Endodermal cell (in vitro differentiated cells): ENCODE measurements around the gene YIPF1. TPM values are rescaled to one million over a fixed set of nuclear protein-coding genes. Genes with fewer than 3 reads are reported as not detected.

Experiments
- DNase-seq: peaks from one replicate; pipeline ENCODE4 v3.0.0-alpha.2; 2017
- H3K27ac ChIP-seq: 2 replicates; pipeline ENCODE4 v1.5.1; 2013; ENCODE audit warnings: mild to moderate bottlenecking, low read depth, low read length, moderate library complexity
- H3K27me3 ChIP-seq: 2 replicates; pipeline ENCODE4 v1.6.1; 2013; ENCODE audit warnings: mild to moderate bottlenecking, low read length, moderate library complexity; ENCODE audit not compliant: insufficient read depth, control insufficient read depth, poor library complexity, severe bottlenecking
- H3K36me3 ChIP-seq: 2 replicates; pipeline ENCODE4 v1.7.0; 2013; ENCODE audit warnings: mild to moderate bottlenecking, low read length, moderate library complexity; ENCODE audit not compliant: control insufficient read depth, insufficient read depth
- H3K4me1 ChIP-seq: one replicate; pipeline ENCODE4 v1.7.0; 2013; ENCODE audit warnings: low read length; ENCODE audit not compliant: control insufficient read depth, insufficient read depth
- H3K4me3 ChIP-seq: 2 replicates; pipeline ENCODE4 v1.5.1; 2013; ENCODE audit warnings: mild to moderate bottlenecking, low read length, moderate library complexity
- H3K9ac ChIP-seq: 2 replicates; pipeline ENCODE4 v1.6.1; 2013; ENCODE audit warnings: mild to moderate bottlenecking, low read length, moderate library complexity; ENCODE audit not compliant: poor library complexity, severe bottlenecking; ENCODE audit errors: extremely low read depth
- H3K9me3 ChIP-seq: 2 replicates; pipeline ENCODE4 v1.6.1; 2013; ENCODE audit warnings: mild to moderate bottlenecking, low read length, moderate library complexity; ENCODE audit not compliant: control insufficient read depth
- H3K27ac Mint-ChIP-seq: 2 replicates; pipeline ENCODE4 v1.8.0; 2020; ENCODE audit warnings: mixed read lengths
- H3K27me3 Mint-ChIP-seq: 2 replicates; pipeline ENCODE4 v1.8.0; 2021; ENCODE audit warnings: mild to moderate bottlenecking, mixed read lengths; ENCODE audit not compliant: insufficient read depth
- H3K36me3 Mint-ChIP-seq: 2 replicates; pipeline ENCODE4 v1.8.0; 2020; ENCODE audit warnings: low read depth, mixed read lengths
- H3K4me1 Mint-ChIP-seq: 2 replicates; pipeline ENCODE4 v1.8.0; 2020; ENCODE audit warnings: mixed read lengths
- H3K4me3 Mint-ChIP-seq: 2 replicates; pipeline ENCODE4 v1.8.0; 2020; ENCODE audit warnings: mild to moderate bottlenecking, moderate library complexity, mixed read lengths
- H3K9me3 Mint-ChIP-seq: 2 replicates; pipeline ENCODE4 v1.8.0; 2020; ENCODE audit warnings: mild to moderate bottlenecking, mixed read lengths
- WGBS, 2 experiments: methylation state at CpG; one replicate each; pipeline versions ENCODE4 v1.1.5 to v1.1.7; 2013; ENCODE audit warnings: missing lambda C conversion rate in 2 of 2, mixed read lengths in 1 of 2; ENCODE audit not compliant: insufficient coverage in 1 of 2, insufficient read length in 1 of 2; 5-methylcytosine and 5-hydroxymethylcytosine counted together
- total RNA-seq, 2 donors: library from RNA; stranded (reverse); fragmentation: NEBNext Ultra II Directional in 1 of 2; extraction: Animal tissue kit (Norgen Biotek cat#: 25700) in 1 of 2; gene quantifications; 2 replicates in 1 of 2; 3 replicates in 1 of 2; pipeline ENCODE4 v1.2.1, GENCODE V29; 2021
- TF ChIP-seq, protein P1 (sequence below): fragments of 200-600 bp; sonication (generic); conservative IDR thresholded peaks from 2 replicates; pipeline ENCODE4 v1.5.0; 2021; ENCODE audit warnings: antibody characterized with exemption, mild to moderate bottlenecking

YIPF1 gene
- total RNA-seq, 2 donors from 2014 or later = 32.7 to 32.8 TPM

DNA sequence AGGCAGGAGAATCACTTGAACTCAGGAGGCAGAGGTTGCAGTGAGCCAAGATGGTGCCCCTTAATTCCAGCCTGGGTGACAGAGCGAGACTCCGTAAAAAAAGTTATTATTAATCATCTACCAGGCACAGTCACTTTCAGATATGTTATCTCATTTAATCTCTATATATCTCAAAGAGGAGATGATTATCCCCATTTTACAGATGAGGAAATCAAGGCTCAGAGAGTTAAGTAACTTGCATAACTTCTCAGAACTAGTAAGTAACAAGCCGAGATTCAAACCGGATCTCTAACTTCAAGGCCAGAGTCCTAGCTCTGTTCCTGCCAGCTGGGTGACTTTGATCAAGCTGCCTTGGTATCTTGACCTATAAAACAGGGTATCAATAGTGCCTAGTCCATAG, 21.8 kb upstream of the YIPF1 start:
- no peak overlapping the region for H3K4me3 ChIP-seq
- H3K4me1 Mint-ChIP-seq = no peaks in the 10 kb centered on the region
- H3K27ac ChIP-seq = no peak overlapping the region
- H3K4me3 Mint-ChIP-seq = no peak overlapping the region
- no peaks in the 10 kb centered on the region for H3K36me3 Mint-ChIP-seq
- 91 to 97% methylated on average over 2 to 4 of the region's 4 CpGs for WGBS, 2 experiments
- no peak overlapping the region for H3K9ac ChIP-seq
- TF ChIP-seq, protein P1, sequence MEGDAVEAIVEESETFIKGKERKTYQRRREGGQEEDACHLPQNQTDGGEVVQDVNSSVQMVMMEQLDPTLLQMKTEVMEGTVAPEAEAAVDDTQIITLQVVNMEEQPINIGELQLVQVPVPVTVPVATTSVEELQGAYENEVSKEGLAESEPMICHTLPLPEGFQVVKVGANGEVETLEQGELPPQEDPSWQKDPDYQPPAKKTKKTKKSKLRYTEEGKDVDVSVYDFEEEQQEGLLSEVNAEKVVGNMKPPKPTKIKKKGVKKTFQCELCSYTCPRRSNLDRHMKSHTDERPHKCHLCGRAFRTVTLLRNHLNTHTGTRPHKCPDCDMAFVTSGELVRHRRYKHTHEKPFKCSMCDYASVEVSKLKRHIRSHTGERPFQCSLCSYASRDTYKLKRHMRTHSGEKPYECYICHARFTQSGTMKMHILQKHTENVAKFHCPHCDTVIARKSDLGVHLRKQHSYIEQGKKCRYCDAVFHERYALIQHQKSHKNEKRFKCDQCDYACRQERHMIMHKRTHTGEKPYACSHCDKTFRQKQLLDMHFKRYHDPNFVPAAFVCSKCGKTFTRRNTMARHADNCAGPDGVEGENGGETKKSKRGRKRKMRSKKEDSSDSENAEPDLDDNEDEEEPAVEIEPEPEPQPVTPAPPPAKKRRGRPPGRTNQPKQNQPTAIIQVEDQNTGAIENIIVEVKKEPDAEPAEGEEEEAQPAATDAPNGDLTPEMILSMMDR = no peak
- no peak overlapping the region for H3K27ac Mint-ChIP-seq
- H3K27me3 Mint-ChIP-seq = no peaks in the 10 kb centered on the region
- H3K4me1 ChIP-seq = peaks cover 5% of the 10 kb centered on the region
- DNase-seq = no peak
- no peaks in the 10 kb centered on the region for H3K27me3 ChIP-seq
- H3K36me3 ChIP-seq = no peaks in the 10 kb centered on the region
- no peaks in the 10 kb centered on the region for H3K9me3 ChIP-seq
- no peaks in the 10 kb centered on the region for H3K9me3 Mint-ChIP-seq

GRCh38 chr1:53909946-53910345, 20.3 kb upstream of the YIPF1 start:
- TF ChIP-seq, protein P1 = no peak
- Mint-ChIP-seq H3K36me3 (no peaks in the 10 kb centered on the region), H3K9me3 (no peaks in the 10 kb centered on the region), H3K4me3 (no peak overlapping the region), H3K27ac (no peak overlapping the region), H3K27me3 (no peaks in the 10 kb centered on the region), H3K4me1 (no peaks in the 10 kb centered on the region)
- Histone ChIP-seq H3K27me3 (no peaks in the 10 kb centered on the region), H3K36me3 (no peaks in the 10 kb centered on the region), H3K4me3 (no peak overlapping the region), H3K9ac (no peak overlapping the region), H3K27ac (no peak overlapping the region), H3K4me1 (peaks cover 5% of the 10 kb centered on the region), H3K9me3 (no peaks in the 10 kb centered on the region)
- WGBS, 2 experiments = 86 to 92% methylated on average over 3 of the region's 3 CpGs
- DNase-seq = no peak

- H3K27ac ChIP-seq = no peak overlapping the region
- Mint-ChIP-seq H3K9me3 (no peaks in the 10 kb centered on the region), H3K4me3 (no peak overlapping the region), H3K36me3 (no peaks in the 10 kb centered on the region), H3K27me3 (no peaks in the 10 kb centered on the region), H3K27ac (no peak overlapping the region), H3K4me1 (peaks cover 4% of the 10 kb centered on the region)
- no peaks in the 10 kb centered on the region for H3K36me3 ChIP-seq
- no peak overlapping the region for H3K4me3 ChIP-seq
- H3K27me3 ChIP-seq = no peaks in the 10 kb centered on the region
- TF ChIP-seq, protein P1 = no peak
- H3K4me1 ChIP-seq = peaks cover 5% of the 10 kb centered on the region
- WGBS, 2 experiments = 92 to 100% methylated on average over 2 to 4 of the region's 4 CpGs
- no peak for DNase-seq
- H3K9ac ChIP-seq = no peak overlapping the region
- no peaks in the 10 kb centered on the region for H3K9me3 ChIP-seq
Observed at GRCh38 chr1:53906121-53906520, 16.5 kb upstream of the YIPF1 start.
